SK-N-SH (cell line): ENCODE data around the gene C10orf90. TPM values are rescaled to one million over a fixed set of nuclear protein-coding genes. Genes with fewer than 3 reads are reported as not detected.

Experiments used
- CTCF ChIA-PET: fragments of 300-600, 350-600 bp; formaldehyde crosslinking; extraction: SDS; loops from one replicate; lab custom pipeline; 2021; lab: Yijun Ruan, JAX
- POLR2A ChIA-PET: fragments of 350-600 bp; sonication (Branson Sonifier 250); formaldehyde crosslinking; extraction: SDS; loops from one replicate; lab custom pipeline; 2020; ENCODE audit warnings: antibody characterized with exemption, inconsistent platforms; lab: Yijun Ruan, JAX
- DNase-seq: peaks from one replicate; pipeline ENCODE4 v3.0.0; 2012
- H2AFZ ChIP-seq: fragments of 200-600 bp; sonication (generic); 2 replicates; pipeline ENCODE4 v1.8.1; 2016; ENCODE audit warnings: antibody characterized with exemption, mild to moderate bottlenecking, low read depth
- H3F3A ChIP-seq: fragments of 200-600 bp; sonication (generic); replicated peaks from 2 replicates; pipeline ENCODE3; 2016; ENCODE audit warnings: antibody characterized with exemption, mild to moderate bottlenecking; ENCODE audit not compliant: insufficient read depth
- H3K27ac ChIP-seq, 2 experiments: fragments of 200-500 bp in 1 of 2; fragments of 200-600 bp in 1 of 2; sonication (Bioruptor generic) in 1 of 2; sonication (generic), shearing (Covaris generic) in 1 of 2; 2 replicates each; pipeline versions ENCODE4 v1.5.1 to v1.6.1; 2014 to 2016; ENCODE audit warnings: low read depth in 2 of 2, inconsistent platforms in 1 of 2, low read length in 1 of 2, mild to moderate bottlenecking in 1 of 2, mixed read lengths in 1 of 2
- H3K27me3 ChIP-seq: fragments of 200-600 bp; sonication (generic), shearing (Covaris generic); 2 replicates; pipeline ENCODE4 v1.6.1; 2016; ENCODE audit warnings: mixed run types; ENCODE audit not compliant: insufficient read depth
- H3K36me3 ChIP-seq, 2 experiments: fragments of 200-500 bp in 1 of 2; fragments of 200-600 bp in 1 of 2; sonication (Bioruptor generic) in 1 of 2; sonication (generic) in 1 of 2; replicated peaks in 1 of 2; 2 replicates each; pipeline versions ENCODE3 to v1.5.1; 2014 to 2016; ENCODE audit warnings: low read length in 1 of 2, mild to moderate bottlenecking in 1 of 2; ENCODE audit not compliant: insufficient read depth in 2 of 2, control insufficient read depth in 1 of 2
- H3K4me1 ChIP-seq, 2 experiments: fragments of 200-500 bp in 1 of 2; fragments of 200-600 bp in 1 of 2; sonication (Bioruptor generic) in 1 of 2; sonication (generic), shearing (Covaris generic) in 1 of 2; 2 replicates each; pipeline versions ENCODE4 v1.5.1 to v1.6.1; 2014 to 2016; ENCODE audit warnings: low read depth in 1 of 2, low read length in 1 of 2, mixed run types in 1 of 2; ENCODE audit not compliant: insufficient read depth in 2 of 2, control insufficient read depth in 1 of 2
- H3K4me2 ChIP-seq: fragments of 200-600 bp; sonication (generic), shearing (Covaris generic); 2 replicates; pipeline ENCODE4 v1.6.1; 2017; ENCODE audit warnings: mixed run types
- H3K4me3 ChIP-seq, 2 experiments: fragments of 200-500 bp in 1 of 2; fragments of 200-600 bp in 1 of 2; sonication (Bioruptor generic) in 1 of 2; sonication (generic), shearing (Covaris generic) in 1 of 2; 2 replicates each; pipeline versions ENCODE4 v1.5.1 to v1.8.1; 2014 to 2016; ENCODE audit warnings: low read depth in 2 of 2, inconsistent platforms in 1 of 2, low read length in 1 of 2, mild to moderate bottlenecking in 1 of 2, mixed read lengths in 1 of 2, moderate library complexity in 1 of 2
- H3K79me2 ChIP-seq: fragments of 200-600 bp; sonication (generic); 2 replicates; pipeline ENCODE4 v1.8.1; 2017; ENCODE audit warnings: mild to moderate bottlenecking; ENCODE audit not compliant: insufficient read depth
- H3K9ac ChIP-seq: fragments of 200-600 bp; sonication (generic); 2 replicates; pipeline ENCODE4 v1.6.1; 2017; ENCODE audit warnings: mixed run types
- H3K9me2 ChIP-seq: fragments of 200-600 bp; sonication (generic); 2 replicates; pipeline ENCODE4 v1.6.1; 2017; ENCODE audit warnings: mixed run types
- H3K9me3 ChIP-seq: fragments of 200-600 bp; sonication (generic); 2 replicates; pipeline ENCODE4 v1.6.1; 2017; ENCODE audit warnings: mixed run types, mild to moderate bottlenecking, moderate library complexity
- H4K20me1 ChIP-seq: fragments of 200-600 bp; sonication (generic); 2 replicates; pipeline ENCODE4 v1.6.1; 2017; ENCODE audit warnings: mild to moderate bottlenecking, mixed run types; ENCODE audit not compliant: insufficient read depth
- CHD2 ChIP-seq: fragments of 150-350 bp; IDR thresholded peaks from 2 replicates; pipeline ENCODE4 v1.6.1; 2018; ENCODE audit warnings: low read length; ENCODE audit not compliant: partially characterized antibody
- ELF1 ChIP-seq: IDR thresholded peaks from 2 replicates; pipeline ENCODE4 v1.4.0; 2012
- EP300 ChIP-seq, 2 experiments: IDR thresholded peaks; 2 replicates each; pipeline versions ENCODE4 v1.4.0 to v1.6.1; 2012; ENCODE audit warnings: borderline replicate concordance in 1 of 2, low read depth in 1 of 2, low read length in 1 of 2
- FOSL2 ChIP-seq: IDR thresholded peaks from 2 replicates; pipeline ENCODE4 v1.4.0; 2012; ENCODE audit warnings: low read depth, mild to moderate bottlenecking, moderate library complexity, borderline replicate concordance
- FOXJ3 ChIP-seq: sonication (generic); formaldehyde crosslinking; IDR thresholded peaks from 2 replicates; pipeline ENCODE4 v1.5.1; 2020; ENCODE audit warnings: mild to moderate bottlenecking, missing genetic modification reagents
- FOXM1 ChIP-seq: IDR thresholded peaks from 2 replicates; pipeline ENCODE4 v1.4.0; 2012; ENCODE audit warnings: low read depth, mild to moderate bottlenecking
- GABPA ChIP-seq: IDR thresholded peaks from 2 replicates; pipeline ENCODE4 v1.4.0; 2012; ENCODE audit warnings: low read depth, mild to moderate bottlenecking
- GATA2 ChIP-seq: sonication (generic); formaldehyde crosslinking; IDR thresholded peaks from 2 replicates; pipeline ENCODE4 v1.5.0; 2020; ENCODE audit warnings: mild to moderate bottlenecking, missing genetic modification reagents
- JUND ChIP-seq: IDR thresholded peaks from 2 replicates; pipeline ENCODE4 v1.4.0; 2012
- MAX ChIP-seq: IDR thresholded peaks from 2 replicates; pipeline ENCODE4 v1.4.0; 2012; ENCODE audit warnings: low read depth
- POLR2AphosphoS5 ChIP-seq: IDR thresholded peaks from 2 replicates; pipeline ENCODE4 v1.6.1; 2012; ENCODE audit warnings: low read depth, low read length
- RAD21 ChIP-seq: IDR thresholded peaks from 2 replicates; pipeline ENCODE4 v1.6.1; 2012; ENCODE audit warnings: mild to moderate bottlenecking, low read length
- RCOR1 ChIP-seq: fragments of 150-350 bp; IDR thresholded peaks from 2 replicates; pipeline ENCODE4 v1.6.1; 2017; ENCODE audit warnings: antibody characterized with exemption, low read length
- SMC3 ChIP-seq: IDR thresholded peaks from 2 replicates; pipeline ENCODE4 v1.6.1; 2012; ENCODE audit warnings: low read depth, low read length, improper control_type of control experiment
- TAF1 ChIP-seq: IDR thresholded peaks from 2 replicates; pipeline ENCODE4 v1.6.1; 2012; ENCODE audit warnings: low read depth, mild to moderate bottlenecking, low read length, moderate library complexity, borderline replicate concordance
- TCF12 ChIP-seq: IDR thresholded peaks from 2 replicates; pipeline ENCODE4 v1.4.0; 2012
- TEAD4 ChIP-seq: IDR thresholded peaks from 2 replicates; pipeline ENCODE4 v1.4.0; 2012; ENCODE audit warnings: mild to moderate bottlenecking, borderline replicate concordance; ENCODE audit not compliant: insufficient read depth
- USF2 ChIP-seq: fragments of 150-350 bp; IDR thresholded peaks from 2 replicates; pipeline ENCODE4 v1.6.1; 2017; ENCODE audit warnings: antibody characterized with exemption, low read length, low read depth, borderline replicate concordance
- YY1 ChIP-seq: IDR thresholded peaks from 2 replicates; pipeline ENCODE4 v1.4.0; 2012; ENCODE audit warnings: low read depth, mild to moderate bottlenecking
- WGBS: methylation state at CpG from one replicate; pipeline ENCODE4 v1.1.6; 2017; ENCODE audit warnings: low lambda C conversion rate; 5-methylcytosine and 5-hydroxymethylcytosine counted together
- polyA plus RNA-seq, 3 experiments: library from polyadenylated mRNA; depleted of rRNA; stranded (reverse); fragments of >200 nt; gene quantifications; 2 replicates each; pipeline ENCODE4 v1.2.3, GENCODE V29; 2012
- TF ChIP-seq, protein P1 (sequence below): IDR thresholded peaks from 2 replicates; pipeline ENCODE4; 2012

Gene C10orf90
- polyA plus RNA-seq, 1 of the 3 experiments (the other 2 are of a cell fraction) = 0.21 TPM

DNA sequence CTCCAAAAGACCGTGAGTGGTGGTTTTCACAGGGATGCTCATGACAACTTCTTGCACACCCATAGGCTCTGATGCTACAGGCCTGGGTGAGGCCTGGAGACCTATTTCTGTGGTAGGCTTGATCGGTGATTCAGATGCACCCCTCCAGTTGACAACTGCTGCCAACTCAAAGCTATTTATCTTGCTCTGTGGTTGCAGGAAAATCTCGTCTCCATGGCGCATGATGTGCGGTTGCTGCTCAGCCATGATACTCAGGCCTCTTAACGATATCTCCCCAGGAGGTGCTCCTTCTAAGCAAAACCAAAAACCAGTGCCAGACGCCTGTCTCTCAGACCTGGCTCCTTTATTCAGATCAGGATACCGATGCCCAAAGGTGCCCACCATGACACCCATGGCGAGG is 31.4 kb downstream of the C10orf90 start:
- Histone ChIP-seq H3K4me2 (no peak overlapping the region), H3K27ac (no peak overlapping the region), H3K9me2 (no peaks in the 10 kb centered on the region), H3K4me1 (no peaks in the 10 kb centered on the region), H3F3A (no peaks in the 10 kb centered on the region), H3K9ac (no peak overlapping the region), H4K20me1 (no peaks in the 10 kb centered on the region), H3K9me3 (no peaks in the 10 kb centered on the region), H3K79me2 (no peaks in the 10 kb centered on the region), H3K36me3 (no peaks in the 10 kb centered on the region), H3K27me3 (no peaks in the 10 kb centered on the region), H2AFZ (no peak overlapping the region), H3K4me3 (no peak overlapping the region)
- CTCF ChIA-PET = no interaction called here
- 44% methylated on average over 8 of the region's 9 CpGs for WGBS
- no peak for DNase-seq
- no peak for TF ChIP-seq RAD21
- no peak for TF ChIP-seq GABPA
- TF ChIP-seq TAF1 = no peak
- no peak for TF ChIP-seq TEAD4
- TF ChIP-seq MAX = no peak
- TF ChIP-seq ELF1 = no peak
- TF ChIP-seq FOXM1 = no peak
- TF ChIP-seq CHD2 = no peak
- POLR2A ChIA-PET = no interaction called here

GRCh38 chr10:126638542-126638941 is 32.0 kb downstream of the C10orf90 start:
- CTCF ChIA-PET = no interaction called here
- no peak for DNase-seq
- POLR2A ChIA-PET = no interaction called here
- Histone ChIP-seq H3K9ac (no peak overlapping the region), H3K4me3 (no peak overlapping the region), H3K9me2 (no peaks in the 10 kb centered on the region), H3K4me1 (no peaks in the 10 kb centered on the region), H3K27ac (no peak overlapping the region), H3K4me2 (no peak overlapping the region), H4K20me1 (no peaks in the 10 kb centered on the region), H3K27me3 (no peaks in the 10 kb centered on the region), H3K9me3 (no peaks in the 10 kb centered on the region), H3K79me2 (no peaks in the 10 kb centered on the region), H3F3A (no peaks in the 10 kb centered on the region), H3K36me3 (no peaks in the 10 kb centered on the region), H2AFZ (no peak overlapping the region)
- no peak for TF ChIP-seq GATA2 (CRISPR knock-in tag)
- no peak for TF ChIP-seq TEAD4
- TF ChIP-seq FOSL2 = no peak
- no peak for TF ChIP-seq EP300 (IDR thresholded peaks at IDR 0.05; ENCODE audit: borderline replicate concordance in 1 of 2, low read depth in 1 of 2, low read length in 1 of 2)
- TF ChIP-seq RCOR1 = no peak
- no peak for TF ChIP-seq CHD2
- no peak for TF ChIP-seq SMC3
- no peak for TF ChIP-seq USF2
- TF ChIP-seq, protein P1, sequence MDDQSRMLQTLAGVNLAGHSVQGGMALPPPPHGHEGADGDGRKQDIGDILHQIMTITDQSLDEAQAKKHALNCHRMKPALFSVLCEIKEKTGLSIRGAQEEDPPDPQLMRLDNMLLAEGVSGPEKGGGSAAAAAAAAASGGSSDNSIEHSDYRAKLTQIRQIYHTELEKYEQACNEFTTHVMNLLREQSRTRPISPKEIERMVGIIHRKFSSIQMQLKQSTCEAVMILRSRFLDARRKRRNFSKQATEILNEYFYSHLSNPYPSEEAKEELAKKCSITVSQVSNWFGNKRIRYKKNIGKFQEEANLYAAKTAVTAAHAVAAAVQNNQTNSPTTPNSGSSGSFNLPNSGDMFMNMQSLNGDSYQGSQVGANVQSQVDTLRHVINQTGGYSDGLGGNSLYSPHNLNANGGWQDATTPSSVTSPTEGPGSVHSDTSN = no peak
- no peak for TF ChIP-seq TCF12
- TF ChIP-seq POLR2AphosphoS5 = no peak
- TF ChIP-seq TAF1 = no peak
- no peak for TF ChIP-seq JUND
- TF ChIP-seq YY1 = no peak
- TF ChIP-seq FOXJ3 (CRISPR knock-in tag) = no peak
- WGBS = 33% methylated on average over 6 of the region's 6 CpGs
